OCI-LY3 (cell line): ENCODE data around the gene JAKMIP2.

ENCODE experiments used
- H2AFZ ChIP-seq: fragments of 200-600, 300-600 bp; shearing (Covaris generic); 2 replicates; pipeline ENCODE4 v1.6.0; 2014; ENCODE audit warnings: antibody characterized with exemption, low read depth, low read length
- H3K27ac ChIP-seq: fragments of 200-600, 300-600 bp; sonication (generic); 2 replicates; pipeline ENCODE4 v1.5.1; 2014; ENCODE audit warnings: mild to moderate bottlenecking, low read length, moderate library complexity, mixed read lengths
- H3K27me3 ChIP-seq: fragments of 200-600, 300-600 bp; sonication (generic); 2 replicates; pipeline ENCODE4 v1.6.1; 2014; ENCODE audit warnings: low read depth, low read length, mixed read lengths
- H3K36me3 ChIP-seq: fragments of 200-600, 300-600 bp; sonication (generic); replicated peaks from 2 replicates; pipeline ENCODE3; 2014; ENCODE audit warnings: low read depth, low read length, mixed read lengths
- H3K4me1 ChIP-seq: fragments of 300-600, 200-600 bp; sonication (generic); 2 replicates; pipeline ENCODE4 v1.6.1; 2014; ENCODE audit warnings: low read length, mixed read lengths
- H3K4me2 ChIP-seq: fragments of 200-600, 300-600 bp; sonication (generic); 2 replicates; pipeline ENCODE4 v1.6.1; 2014; ENCODE audit warnings: low read length, mixed read lengths
- H3K4me3 ChIP-seq: fragments of 300-600, 200-600 bp; sonication (generic); 2 replicates; pipeline ENCODE4 v1.5.1; 2014; ENCODE audit warnings: antibody characterized with exemption, mild to moderate bottlenecking, low read length, moderate library complexity
- H3K79me2 ChIP-seq: fragments of 300-600, 200-600 bp; shearing (Covaris generic); 2 replicates; pipeline ENCODE4 v1.6.1; 2014; ENCODE audit warnings: mild to moderate bottlenecking, low read length, mixed read lengths
- H3K9ac ChIP-seq: fragments of 300-600, 200-600 bp; shearing (Covaris generic); 2 replicates; pipeline ENCODE4 v1.6.0; 2014; ENCODE audit warnings: mild to moderate bottlenecking, low read length, moderate library complexity
- H3K9me3 ChIP-seq: fragments of 200-600, 300-600 bp; shearing (Covaris generic); 2 replicates; pipeline ENCODE4 v1.6.1; 2014; ENCODE audit warnings: low read length, mixed read lengths; ENCODE audit not compliant: insufficient read depth
- H4K20me1 ChIP-seq: fragments of 200-600, 300-600 bp; sonication (generic); 2 replicates; pipeline ENCODE4 v1.6.1; 2016; ENCODE audit warnings: low read length, mixed read lengths; ENCODE audit not compliant: insufficient read depth
- CTCF ChIP-seq: fragments of 200-600, 300-600 bp; sonication (generic); IDR thresholded peaks from 2 replicates; pipeline ENCODE4 v1.5.1; 2014; ENCODE audit warnings: antibody characterized with exemption, low read length, low read depth
- EZH2phosphoT487 ChIP-seq: fragments of 200-600 bp; shearing (Covaris generic); IDR thresholded peaks from 2 replicates; pipeline ENCODE4 v1.6.1; 2018; ENCODE audit warnings: antibody characterized with exemption, mixed run types, low read depth

Gene JAKMIP2

DNA sequence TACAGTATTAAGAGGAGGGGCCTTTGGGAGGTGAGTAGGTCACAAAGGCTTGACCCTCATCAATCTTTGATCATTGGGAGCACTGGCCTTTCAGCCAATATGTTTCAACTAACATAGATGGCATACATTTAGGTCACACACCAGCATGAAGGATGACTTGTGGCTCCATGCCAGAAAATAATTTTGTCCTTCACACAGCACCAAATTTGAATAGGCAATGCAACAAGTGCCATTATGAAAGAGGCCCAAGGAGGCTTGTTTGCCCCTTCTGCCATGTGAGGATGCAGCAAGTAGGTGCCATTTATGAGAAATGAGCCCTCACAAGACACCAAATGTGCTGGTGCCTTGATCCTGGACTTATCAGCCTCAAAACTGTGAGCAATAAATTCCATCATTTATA, 81.1 kb downstream of the JAKMIP2 start:
- Histone ChIP-seq H3K4me2 (no peak overlapping the region), H2AFZ (no peak overlapping the region), H3K9ac (no peak overlapping the region), H3K27ac (no peak overlapping the region), H4K20me1 (no peaks in the 10 kb centered on the region), H3K27me3 (no peaks in the 10 kb centered on the region), H3K79me2 (no peaks in the 10 kb centered on the region), H3K4me3 (no peak overlapping the region), H3K36me3 (no peaks in the 10 kb centered on the region), H3K4me1 (peaks cover 5% of the 10 kb centered on the region), H3K9me3 (no peaks in the 10 kb centered on the region)
- no peak for TF ChIP-seq CTCF
- TF ChIP-seq EZH2phosphoT487 = no peak

- Histone ChIP-seq H3K27me3 (no peaks in the 10 kb centered on the region), H3K36me3 (no peaks in the 10 kb centered on the region), H3K9ac (no peak overlapping the region), H4K20me1 (no peaks in the 10 kb centered on the region), H3K27ac (no peak overlapping the region), H3K4me1 (peaks cover 3% of the 10 kb centered on the region), H3K79me2 (no peaks in the 10 kb centered on the region), H3K4me2 (no peak overlapping the region), H3K9me3 (no peaks in the 10 kb centered on the region), H3K4me3 (no peak overlapping the region), H2AFZ (no peak overlapping the region)
- TF ChIP-seq CTCF = no peak
- no peak for TF ChIP-seq EZH2phosphoT487
Observed at GRCh38 chr5:147699496-147700088, 82.9 kb downstream of the JAKMIP2 start.

DNA sequence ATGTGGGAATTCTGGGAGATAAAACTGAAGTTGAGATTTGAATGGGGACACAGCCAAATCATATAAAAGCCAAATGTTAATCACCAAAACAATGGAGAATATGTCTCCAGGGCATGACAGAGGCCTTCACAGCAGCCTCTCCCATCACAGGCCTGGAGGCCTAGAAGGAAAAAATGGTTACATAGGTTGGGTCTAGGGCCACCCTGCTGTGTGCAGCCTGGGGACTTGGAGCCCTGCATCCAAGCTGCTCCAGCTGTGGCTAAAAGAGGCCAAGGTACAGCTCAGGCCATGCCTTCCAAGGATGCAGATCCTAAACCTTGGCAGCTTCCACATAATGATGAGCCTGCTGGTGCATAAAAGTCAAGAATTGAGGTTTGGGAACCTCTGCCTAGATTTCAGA, 85.1 kb downstream of the JAKMIP2 start:
- Histone ChIP-seq H4K20me1 (no peaks in the 10 kb centered on the region), H3K4me1 (no peaks in the 10 kb centered on the region), H3K27ac (no peak overlapping the region), H3K79me2 (no peaks in the 10 kb centered on the region), H2AFZ (no peak overlapping the region), H3K27me3 (no peaks in the 10 kb centered on the region; the same call in 1 of the 2 replicates), H3K36me3 (no peaks in the 10 kb centered on the region), H3K9ac (no peak overlapping the region), H3K4me2 (no peak overlapping the region), H3K4me3 (no peak overlapping the region), H3K9me3 (no peaks in the 10 kb centered on the region)
- TF ChIP-seq CTCF (no peak), EZH2phosphoT487 (no peak)

- H3K27me3 ChIP-seq = no peaks in the 10 kb centered on the region; the same call in 1 of the 2 replicates
- H3K79me2 ChIP-seq = no peaks in the 10 kb centered on the region
- no peaks in the 10 kb centered on the region for H3K9me3 ChIP-seq
- H3K4me2 ChIP-seq = no peak overlapping the region
- H3K4me3 ChIP-seq = no peak overlapping the region
- no peaks in the 10 kb centered on the region for H3K36me3 ChIP-seq
- no peak overlapping the region for H3K27ac ChIP-seq
- TF ChIP-seq CTCF = no peak
- TF ChIP-seq EZH2phosphoT487 = no peak
- H2AFZ ChIP-seq = no peak overlapping the region
- no peak overlapping the region for H3K9ac ChIP-seq
- no peaks in the 10 kb centered on the region for H3K4me1 ChIP-seq
- no peaks in the 10 kb centered on the region for H4K20me1 ChIP-seq
Observed at GRCh38 chr5:147694772-147695171, 87.8 kb downstream of the JAKMIP2 start.
